Measurements from ENCODE around the gene MPPED1.

Gene MPPED1

GRCh38 chr22:43411869-43412807 lies at the start of gene MPPED1:
Gene MPPED1 (plus strand): TSS chr22:43412014. CDS start chr22:43424986, 12,972 bp downstream.
- no peak for DNase-seq

- DNase-seq, result no peak
Observed at GRCh38 chr22:43363315-43364168, 48.3 kb upstream of the MPPED1 start.

- DNase-seq, result no peak
Observed at GRCh38 chr22:43364169-43364435, 47.7 kb upstream of the MPPED1 start.

- no peak for DNase-seq
Observed at GRCh38 chr22:43365715-43366440, 45.9 kb upstream of the MPPED1 start.

GRCh38 chr22:43370036-43370435 lies 41.8 kb upstream of the MPPED1 start:
- no peak for DNase-seq

- DNase-seq, result no peak
Observed at GRCh38 chr22:43375951-43376455, 35.8 kb upstream of the MPPED1 start.

GRCh38 chr22:43376765-43377547 lies 34.9 kb upstream of the MPPED1 start:
- no peak for DNase-seq

GRCh38 chr22:43377548-43377895 lies 34.3 kb upstream of the MPPED1 start:
- no peak for DNase-seq

- DNase-seq, result no peak
Observed at GRCh38 chr22:43377896-43378704, 33.7 kb upstream of the MPPED1 start.

GRCh38 chr22:43381693-43382092 lies 30.1 kb upstream of the MPPED1 start:
- DNase-seq, result no peak

GRCh38 chr22:43384863-43385262 lies 27.0 kb upstream of the MPPED1 start:
- DNase-seq, result no peak

- DNase-seq, result peak in 1 of 2 experiments; percentile 28
Observed at GRCh38 chr22:43385770-43386641, 25.8 kb upstream of the MPPED1 start.

- DNase-seq, result no peak
Observed at GRCh38 chr22:43387815-43388214, 24.0 kb upstream of the MPPED1 start.

- no peak for DNase-seq
Observed at GRCh38 chr22:43388420-43388851, 23.4 kb upstream of the MPPED1 start.

- no peak for DNase-seq
Observed at GRCh38 chr22:43389227-43389836, 22.5 kb upstream of the MPPED1 start.

- no peak for DNase-seq
Observed at GRCh38 chr22:43390166-43390565, 21.6 kb upstream of the MPPED1 start.

- DNase-seq, result no peak
Observed at GRCh38 chr22:43390872-43391271, 20.9 kb upstream of the MPPED1 start.

GRCh38 chr22:43391306-43391705 lies 20.5 kb upstream of the MPPED1 start:
- DNase-seq, result no peak

- no peak for DNase-seq
Observed at GRCh38 chr22:43392385-43392989, 19.3 kb upstream of the MPPED1 start.
